Pancreas (tissue), 10 donors: ENCODE measurements around the gene CCT6B. TPM values are rescaled to one million over a fixed set of nuclear protein-coding genes. Genes with fewer than 3 reads are reported as not detected.

ENCODE experiments used
- ATAC-seq, 4 donors: fragments of 200-7000 bp; cut with Tn5 transposase; one replicate each; pipeline versions ENCODE4 v1.8.0 to v1.9.1; 2020; ENCODE audit warnings: mild to moderate bottlenecking in 4 of 4, moderate library complexity in 4 of 4
- DNase-seq, 6 donors: peaks; one replicate each; pipeline ENCODE4 v3.0.0-alpha.2; 2020
- FAIRE-seq: peaks from 2 replicates; lab custom pipeline; 2012; peaks lifted over from hg19 to GRCh38; lab: Jason Lieb, UNC
- H3K27ac ChIP-seq, 4 donors: fragments of 200-600 bp; sonication (generic); 1 replicate in 3 of 4; 2 replicates in 1 of 4; pipeline versions ENCODE4 v1.5.0 to v1.8.0; 2020
- H3K27me3 ChIP-seq, 4 donors: fragments of 200-600 bp; one replicate each; pipeline ENCODE4 v1.8.0; 2021
- H3K36me3 ChIP-seq, 3 donors: fragments of 200-600 bp; sonication (generic) in 1 of 3; one replicate each; pipeline versions ENCODE4 v1.5.0 to v1.8.0; 2020 to 2021
- H3K4me1 ChIP-seq, 3 donors: fragments of 200-600 bp; one replicate each; pipeline ENCODE4 v1.8.0; 2021
- H3K4me3 ChIP-seq, 4 donors: fragments of 200-600 bp; sonication (generic) in 2 of 4; one replicate each; pipeline versions ENCODE4 v1.5.0 to v1.8.0; 2020 to 2021
- H3K9me3 ChIP-seq, 4 donors: fragments of 200-600 bp; one replicate each; pipeline ENCODE4 v1.8.0; 2021
- CTCF ChIP-seq, 4 donors: fragments of 200-600 bp; sonication (generic) in 3 of 4; IDR thresholded peaks; one replicate each; pipeline versions ENCODE4 v1.5.0 to v1.8.0; 2021; ENCODE audit warnings: antibody characterized with exemption in 4 of 4
- WGBS, 2 donors: extraction: QIAGEN DNeasy Blood & Tissue Kit; methylation state at CpG; one replicate each; pipeline ENCODE4 v1.1.7; 2013; 5-methylcytosine and 5-hydroxymethylcytosine counted together
- intact Hi-C, 3 donors: fragments of 100-400 bp; cut with DNase I; formaldehyde crosslinking; loops; one replicate each; pipeline versions ENCODE4 v1.11.1 to v1.14.2; 2022
- polyA plus RNA-seq, 2 donors: library from polyadenylated mRNA; stranded (reverse); fragments of 200-250 nt; gene quantifications; one replicate each; pipeline ENCODE4 v1.2.3, GENCODE V29; 2013
- total RNA-seq, 6 donors: library from RNA; stranded (reverse); fragmentation: NEBNext Ultra II Directional in 4 of 6; extraction: Animal tissue kit (Norgen Biotek cat#: 25700) in 4 of 6; gene quantifications; one replicate each; pipeline versions ENCODE4 v1.2.1 to v1.2.4, GENCODE V29; 2021 to 2023
- donor health status: healthy with polysubstance abuse.
- donor health status: DM: no; HTN: no; CAD: no; lungs with moderate emphysema.
- donor health status: DM: no; HTN: no; CAD: no.
- donor health status: control.
- donor health status: control.
- donor health status: Bipolar disorder and iron deficiency.
- donor health status: DM: yes; HTN: yes; CAD: no.
- donor health status: DM: no; HTN: no; CAD: no.
- donor health status: DM: no; HTN: no; CAD: no.
- donor health status: DM: yes; HTN: yes; CAD: no.

CCT6B gene
- total and polyA plus RNA-seq, 8 donors, result 0.68 to 4.0 (median 1.3) TPM

DNA sequence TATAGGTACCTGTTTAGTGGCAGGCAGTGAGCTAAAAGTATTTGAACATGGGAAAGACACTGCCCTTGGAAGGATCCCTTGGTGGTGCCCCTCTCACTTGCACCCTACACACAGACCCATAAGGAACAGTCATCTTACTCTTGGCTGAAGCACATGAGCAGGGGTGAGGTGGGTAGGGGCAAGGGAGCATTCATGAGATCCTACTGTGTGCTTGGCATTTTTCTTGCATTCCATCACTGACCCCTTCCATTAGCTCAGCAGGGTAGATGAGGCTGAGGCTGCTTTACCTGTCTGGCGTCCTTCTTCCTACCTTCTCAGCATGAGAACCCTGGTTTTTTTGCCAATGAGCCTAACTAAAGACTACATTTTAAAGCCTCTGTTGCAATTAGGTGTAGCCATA lies 48.3 kb downstream of the CCT6B start:
- 68 to 72% methylated on average over 1 of the region's 1 CpG for WGBS, 2 donors
- no peak overlapping the region for H3K27ac ChIP-seq
- no peak for TF ChIP-seq CTCF (IDR thresholded peaks at IDR 0.05)
- DNase-seq (no peak), ATAC-seq (no peak), FAIRE-seq (no peak)
- no peaks in the 10 kb centered on the region for H3K4me1 ChIP-seq
- no peaks in the 10 kb centered on the region for H3K27me3 ChIP-seq
- no peaks in the 10 kb centered on the region for H3K9me3 ChIP-seq
- no peaks in the 10 kb centered on the region for H3K36me3 ChIP-seq
- no peak overlapping the region for H3K4me3 ChIP-seq
- intact Hi-C loops, result no loop called here

GRCh38 chr17:34909040-34909439 lies 52.2 kb downstream of the CCT6B start:
- Histone ChIP-seq H3K4me1 (no peaks in the 10 kb centered on the region), H3K36me3 (no peaks in the 10 kb centered on the region), H3K27ac (no peak overlapping the region), H3K27me3 (no peaks in the 10 kb centered on the region), H3K9me3 (no peaks in the 10 kb centered on the region), H3K4me3 (no peak overlapping the region)
- ATAC-seq (no peak), DNase-seq (no peak), FAIRE-seq (no peak)
- TF ChIP-seq CTCF (IDR thresholded peaks at IDR 0.05), result no peak
- intact Hi-C loops, result no loop called here
- 80 to 83% methylated on average over 5 of the region's 5 CpGs for WGBS, 2 donors

GRCh38 chr17:34902831-34903547 lies 58.3 kb downstream of the CCT6B start:
- ATAC-seq, result no peak
- no peak for FAIRE-seq
- intact Hi-C loops, result no loop called here

GRCh38 chr17:34899643-34900291 lies 61.5 kb downstream of the CCT6B start:
- no peaks in the 10 kb centered on the region for H3K4me1 ChIP-seq
- H3K36me3 ChIP-seq, result no peaks in the 10 kb centered on the region
- H3K4me3 ChIP-seq, result no peak overlapping the region
- DNase-seq, result no peak
- no peaks in the 10 kb centered on the region for H3K27me3 ChIP-seq
- WGBS, 2 donors, result 70 to 83% methylated on average over 6 of the region's 6 CpGs
- H3K27ac ChIP-seq, result no peak overlapping the region
- FAIRE-seq, result no peak
- no peaks in the 10 kb centered on the region for H3K9me3 ChIP-seq
- no peak for ATAC-seq
- intact Hi-C loops, result no loop called here
- no peak for TF ChIP-seq CTCF (IDR thresholded peaks at IDR 0.05)

More at GRCh38 chr17:34902831-34903547, 58.3 kb downstream of the CCT6B start:
- H3K36me3 ChIP-seq, result no peaks in the 10 kb centered on the region
- H3K27ac ChIP-seq, result no peak overlapping the region
- DNase-seq, result no peak
- H3K4me3 ChIP-seq, result no peak overlapping the region
- no peaks in the 10 kb centered on the region for H3K27me3 ChIP-seq
- no peaks in the 10 kb centered on the region for H3K4me1 ChIP-seq
- no peaks in the 10 kb centered on the region for H3K9me3 ChIP-seq
- 28 to 29% methylated on average over 4 of the region's 4 CpGs for WGBS, 2 donors
- TF ChIP-seq CTCF (IDR thresholded peaks at IDR 0.05), result no peak

GRCh38 chr17:34895383-34895782 lies 65.9 kb downstream of the CCT6B start:
- Histone ChIP-seq H3K9me3 (no peaks in the 10 kb centered on the region), H3K27ac (no peak overlapping the region), H3K36me3 (no peaks in the 10 kb centered on the region), H3K4me1 (no peaks in the 10 kb centered on the region), H3K4me3 (no peak overlapping the region), H3K27me3 (peaks cover 0 to 5% (median 0%) of the 10 kb centered on the region in 4 donors)
- WGBS, 2 donors, result 15 to 19% methylated on average over 5 of the region's 5 CpGs
- FAIRE-seq, result no peak
- DNase-seq, result no peak
- intact Hi-C loops, result no loop called here
- no peak for TF ChIP-seq CTCF (IDR thresholded peaks at IDR 0.05)
- no peak for ATAC-seq
